NB4 (cell line): ENCODE data around the gene ZXDB.

Source experiments
- CTCF ChIP-seq: IDR thresholded peaks from one replicate; pipeline ENCODE4 v1.5.1; 2012; ENCODE audit warnings: low read depth, low read length
- MAX ChIP-seq: IDR thresholded peaks from 2 replicates; pipeline ENCODE4 v1.6.1; 2011; ENCODE audit warnings: low read depth, low read length
- MYC ChIP-seq: IDR thresholded peaks from 2 replicates; pipeline ENCODE4 v1.6.1; 2011; ENCODE audit warnings: low read depth, low read length
- POLR2A ChIP-seq: IDR thresholded peaks from 2 replicates; pipeline ENCODE4 v1.6.1; 2011; ENCODE audit warnings: mild to moderate bottlenecking; ENCODE audit not compliant: insufficient read length; ENCODE audit errors: extremely low read depth

GRCh38 chrX:57641338-57641737 is 49.5 kb downstream of the ZXDB start:
- no peak for TF ChIP-seq CTCF
- no peak for TF ChIP-seq MAX
- no peak for TF ChIP-seq POLR2A
- no peak for TF ChIP-seq MYC
